KMS-11 (cell line): ENCODE results near the gene BAIAP2L1.

Experiments
- H2AFZ ChIP-seq: fragments of 200-600 bp; sonication (generic); 2 replicates; pipeline ENCODE4 v1.6.1; 2016; ENCODE audit warnings: antibody characterized with exemption, mixed run types, low read depth
- H3K27ac ChIP-seq: fragments of 200-600 bp; sonication (generic); 2 replicates; pipeline ENCODE4 v1.6.1; 2016; ENCODE audit warnings: mild to moderate bottlenecking, mixed run types
- H3K27me3 ChIP-seq: fragments of 200-600 bp; sonication (generic); 2 replicates; pipeline ENCODE4 v1.6.1; 2017; ENCODE audit warnings: mild to moderate bottlenecking, low read depth, mixed run types, moderate library complexity; ENCODE audit not compliant: insufficient read depth
- H3K36me3 ChIP-seq: fragments of 200-600 bp; sonication (generic); 2 replicates; pipeline ENCODE4 v1.6.1; 2017; ENCODE audit warnings: mild to moderate bottlenecking, mixed run types; ENCODE audit not compliant: insufficient read depth
- H3K4me1 ChIP-seq: fragments of 200-600 bp; sonication (generic); 2 replicates; pipeline ENCODE4 v1.6.1; 2016; ENCODE audit warnings: mild to moderate bottlenecking, low read depth, mixed run types; ENCODE audit not compliant: poor library complexity, severe bottlenecking
- H3K4me2 ChIP-seq: fragments of 200-600 bp; sonication (generic); 2 replicates; pipeline ENCODE4 v1.7.0; 2016; ENCODE audit warnings: mild to moderate bottlenecking, mixed run types
- H3K4me3 ChIP-seq: fragments of 200-600 bp; sonication (generic); IDR thresholded peaks from 2 replicates; pipeline ENCODE4 v1.6.1; 2017; ENCODE audit warnings: low read depth, low read length, mixed read lengths; ENCODE audit not compliant: insufficient read depth
- H3K79me2 ChIP-seq: fragments of 200-600 bp; sonication (generic); 2 replicates; pipeline ENCODE4 v1.6.1; 2016; ENCODE audit warnings: low read depth, mixed run types; ENCODE audit not compliant: insufficient read depth
- H3K9ac ChIP-seq: fragments of 200-600 bp; sonication (generic); 2 replicates; pipeline ENCODE4 v1.6.1; 2016; ENCODE audit warnings: mild to moderate bottlenecking, mixed run types
- H4K20me1 ChIP-seq: fragments of 200-600 bp; sonication (generic); 2 replicates; pipeline ENCODE4 v1.6.1; 2016; ENCODE audit warnings: mild to moderate bottlenecking, mixed run types; ENCODE audit not compliant: insufficient read depth
- TF ChIP-seq, protein P1 (sequence below): fragments of 200-600 bp; sonication (generic); conservative IDR thresholded peaks from 2 replicates; pipeline ENCODE4 v1.6.1; 2017; ENCODE audit warnings: low read depth, mild to moderate bottlenecking, antibody characterized with exemption, low read length, moderate library complexity, mixed read lengths

BAIAP2L1 gene

DNA sequence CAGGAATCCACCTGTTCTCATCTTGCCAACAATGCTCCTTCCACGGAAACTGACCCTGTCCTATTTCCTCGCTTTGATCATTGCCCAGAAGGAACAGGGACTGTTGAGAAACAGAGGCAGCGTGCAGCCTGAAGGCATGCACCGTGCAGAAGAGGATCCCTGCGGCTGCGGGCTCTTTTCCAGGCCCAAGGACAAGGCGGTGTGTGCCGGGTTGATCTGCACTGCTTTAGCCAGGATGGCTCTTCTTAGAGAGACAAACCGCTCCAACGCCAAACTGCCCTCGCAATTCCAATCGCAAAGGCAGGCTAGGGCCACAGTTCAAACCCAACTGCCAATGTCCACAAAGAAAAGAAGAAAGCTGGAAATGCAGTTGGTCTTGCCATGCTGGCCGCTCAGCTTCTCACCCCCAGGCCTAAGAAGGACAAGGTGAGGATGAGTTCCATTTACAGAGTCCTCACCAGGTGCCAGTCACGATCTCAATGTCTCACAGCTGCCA is 92.9 kb downstream of the BAIAP2L1 start:
- H2AFZ ChIP-seq = no peak overlapping the region
- TF ChIP-seq, protein P1, sequence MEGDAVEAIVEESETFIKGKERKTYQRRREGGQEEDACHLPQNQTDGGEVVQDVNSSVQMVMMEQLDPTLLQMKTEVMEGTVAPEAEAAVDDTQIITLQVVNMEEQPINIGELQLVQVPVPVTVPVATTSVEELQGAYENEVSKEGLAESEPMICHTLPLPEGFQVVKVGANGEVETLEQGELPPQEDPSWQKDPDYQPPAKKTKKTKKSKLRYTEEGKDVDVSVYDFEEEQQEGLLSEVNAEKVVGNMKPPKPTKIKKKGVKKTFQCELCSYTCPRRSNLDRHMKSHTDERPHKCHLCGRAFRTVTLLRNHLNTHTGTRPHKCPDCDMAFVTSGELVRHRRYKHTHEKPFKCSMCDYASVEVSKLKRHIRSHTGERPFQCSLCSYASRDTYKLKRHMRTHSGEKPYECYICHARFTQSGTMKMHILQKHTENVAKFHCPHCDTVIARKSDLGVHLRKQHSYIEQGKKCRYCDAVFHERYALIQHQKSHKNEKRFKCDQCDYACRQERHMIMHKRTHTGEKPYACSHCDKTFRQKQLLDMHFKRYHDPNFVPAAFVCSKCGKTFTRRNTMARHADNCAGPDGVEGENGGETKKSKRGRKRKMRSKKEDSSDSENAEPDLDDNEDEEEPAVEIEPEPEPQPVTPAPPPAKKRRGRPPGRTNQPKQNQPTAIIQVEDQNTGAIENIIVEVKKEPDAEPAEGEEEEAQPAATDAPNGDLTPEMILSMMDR = no peak
- H3K4me1 ChIP-seq = no peaks in the 10 kb centered on the region
- H3K36me3 ChIP-seq = no peaks in the 10 kb centered on the region
- H3K79me2 ChIP-seq = no peaks in the 10 kb centered on the region
- H3K27ac ChIP-seq = no peak overlapping the region
- H4K20me1 ChIP-seq = no peaks in the 10 kb centered on the region
- H3K4me2 ChIP-seq = no peak overlapping the region
- H3K27me3 ChIP-seq = no peaks in the 10 kb centered on the region
- H3K4me3 ChIP-seq = no peak overlapping the region
- no peak overlapping the region for H3K9ac ChIP-seq

DNA sequence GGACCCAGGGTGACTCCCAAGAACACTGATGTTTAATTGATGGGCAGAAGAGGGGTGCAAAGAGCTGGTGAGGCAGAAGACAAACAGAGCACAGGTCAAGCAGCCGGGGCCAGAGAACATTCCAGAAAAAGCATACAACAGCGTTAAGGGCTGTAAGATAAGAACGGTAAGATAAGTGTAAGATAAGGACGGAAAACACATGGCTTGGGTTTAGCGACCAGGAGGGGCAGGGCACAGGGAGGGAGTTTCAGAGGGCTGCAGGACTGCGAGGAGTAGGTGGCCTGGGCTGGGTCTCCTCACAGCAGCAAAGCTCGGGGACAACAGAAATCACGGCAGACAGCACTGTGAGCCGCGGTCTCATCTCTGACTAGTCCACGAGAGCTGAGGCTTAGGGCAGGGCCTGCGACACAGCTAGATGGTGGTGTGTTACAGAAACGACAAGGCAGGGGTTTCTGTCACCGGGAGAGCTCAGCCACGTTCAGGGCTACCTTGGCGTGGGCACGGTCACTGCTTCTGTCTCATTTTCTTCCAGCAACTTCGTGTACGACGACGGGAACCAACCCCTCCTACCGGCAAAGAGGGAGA is 94.8 kb downstream of the BAIAP2L1 start:
- no peak overlapping the region for H3K4me2 ChIP-seq
- H4K20me1 ChIP-seq = no peaks in the 10 kb centered on the region
- no peak overlapping the region for H3K27ac ChIP-seq
- no peaks in the 10 kb centered on the region for H3K79me2 ChIP-seq
- H2AFZ ChIP-seq = no peak overlapping the region
- TF ChIP-seq, protein P1 = no peak
- H3K36me3 ChIP-seq = no peaks in the 10 kb centered on the region
- no peaks in the 10 kb centered on the region for H3K4me1 ChIP-seq
- no peaks in the 10 kb centered on the region for H3K27me3 ChIP-seq
- no peak overlapping the region for H3K4me3 ChIP-seq
- no peak overlapping the region for H3K9ac ChIP-seq

DNA sequence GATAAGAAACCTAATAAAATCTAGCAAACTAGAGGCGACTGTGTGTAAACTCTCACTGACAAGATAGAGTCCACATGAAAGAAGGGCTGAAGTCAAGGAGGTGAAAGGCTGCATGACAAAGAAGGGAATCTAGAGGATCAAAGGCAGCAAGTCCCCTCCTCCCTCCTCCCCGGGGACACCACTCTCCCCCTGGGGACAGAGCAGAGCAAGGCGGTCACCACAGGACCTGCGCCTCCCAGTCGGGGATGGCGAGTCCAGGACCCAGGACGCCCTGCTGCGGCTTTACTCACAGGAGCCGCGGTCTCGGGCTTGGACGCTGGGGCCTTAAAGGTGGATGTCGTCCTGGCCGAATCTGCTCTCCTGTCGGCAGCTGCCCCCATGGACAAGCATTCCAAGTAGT is 97.0 kb downstream of the BAIAP2L1 start:
- Histone ChIP-seq H3K9ac (no peak overlapping the region), H3K27me3 (no peaks in the 10 kb centered on the region), H2AFZ (no peak overlapping the region), H3K27ac (no peak overlapping the region), H3K36me3 (no peaks in the 10 kb centered on the region), H3K4me3 (no peak overlapping the region), H3K79me2 (no peaks in the 10 kb centered on the region), H4K20me1 (no peaks in the 10 kb centered on the region), H3K4me1 (no peaks in the 10 kb centered on the region), H3K4me2 (no peak overlapping the region)
- TF ChIP-seq, protein P1 = no peak

DNA sequence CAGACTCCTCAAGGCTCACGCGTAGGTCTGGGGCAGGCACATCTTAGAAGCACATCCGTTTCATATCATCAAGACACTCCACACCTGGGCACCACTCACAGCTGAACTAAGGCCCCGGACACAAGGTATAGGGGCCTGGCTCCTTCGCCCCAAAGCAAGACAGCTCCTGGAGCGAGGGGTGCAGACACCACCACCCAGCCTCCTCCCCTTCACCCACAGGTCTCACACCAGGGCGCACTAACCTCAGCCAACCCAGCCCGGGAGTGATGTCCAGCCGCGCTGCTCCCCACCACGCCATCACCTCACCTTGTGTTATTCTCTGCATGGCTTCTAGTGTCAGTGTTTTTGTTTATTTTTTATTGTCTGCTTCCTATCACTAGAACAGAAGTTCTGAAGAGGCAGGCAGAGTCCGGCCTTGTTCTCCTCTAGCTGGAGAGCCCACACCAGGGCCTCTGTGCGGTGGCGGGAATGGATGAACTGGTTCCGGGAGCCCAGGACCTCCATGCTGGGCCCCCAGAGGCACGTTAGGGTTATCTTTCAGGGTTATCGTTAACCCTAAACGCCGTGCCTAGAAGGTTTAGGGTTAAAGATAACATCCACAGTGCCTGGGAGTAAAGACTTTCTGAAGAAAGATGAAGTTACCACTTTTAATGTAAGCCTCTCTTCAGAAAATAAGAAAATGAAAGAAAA is 97.6 kb downstream of the BAIAP2L1 start:
- TF ChIP-seq, protein P1 = no peak
- H3K27me3 ChIP-seq = no peaks in the 10 kb centered on the region
- H3K4me2 ChIP-seq = no peak overlapping the region
- no peaks in the 10 kb centered on the region for H3K4me1 ChIP-seq
- no peaks in the 10 kb centered on the region for H4K20me1 ChIP-seq
- H3K4me3 ChIP-seq = no peak overlapping the region
- no peaks in the 10 kb centered on the region for H3K79me2 ChIP-seq
- no peak overlapping the region for H2AFZ ChIP-seq
- H3K9ac ChIP-seq = no peak overlapping the region
- H3K36me3 ChIP-seq = no peaks in the 10 kb centered on the region
- no peak overlapping the region for H3K27ac ChIP-seq
